Measurements from ENCODE around the gene DAB1. TPM values are rescaled to one million over a fixed set of nuclear protein-coding genes. Genes with fewer than 3 reads are reported as not detected.

DAB1 gene
- total RNA-seq, 1 donor from 2014 or later = 14.6 TPM

GRCh38 chr1:56992318-56993125, 431.3 kb downstream of the DAB1 start:
- Histone ChIP-seq H3K36me3 (no peaks in the 10 kb centered on the region), H3K9ac (no peak overlapping the region), H3K79me2 (ENCODE audit: low read depth) (no peaks in the 10 kb centered on the region), H3K4me2 (no peak overlapping the region), H3K4me3 (no peak overlapping the region), H3F3A (ENCODE audit: low read depth) (no peaks in the 10 kb centered on the region), H3K4me1 (peaks cover 14% of the 10 kb centered on the region), H2AFZ (replicated peaks) (no peak overlapping the region), H4K20me1 (ENCODE audit: low read depth) (no peaks in the 10 kb centered on the region), H3K9me3 (ENCODE audit: low read depth) (no peaks in the 10 kb centered on the region), H3K27ac (no peak overlapping the region), H3K27me3 (no peaks in the 10 kb centered on the region)
- no peak for DNase-seq (ENCODE audit: low spot score)
- H3K9me3 Mint-ChIP-seq = no peaks in the 10 kb centered on the region
- TF ChIP-seq EZH2phosphoT487 (IDR thresholded peaks at IDR 0.05) (no peak), EZH2 (IDR thresholded peaks at IDR 0.05) (no peak), CTCF (IDR thresholded peaks at IDR 0.05) (no peak)
- H3K36me3 Mint-ChIP-seq = peaks cover 3% of the 10 kb centered on the region
- peaks cover 4% of the 10 kb centered on the region for H3K4me1 Mint-ChIP-seq
- no peak overlapping the region for H3K27ac Mint-ChIP-seq
- H3K27me3 Mint-ChIP-seq (ENCODE audit: insufficient read depth, low read depth) = peaks cover 3% of the 10 kb centered on the region
- no peak overlapping the region for H3K4me3 Mint-ChIP-seq

- no peaks in the 10 kb centered on the region for H3K27me3 ChIP-seq
- Mint-ChIP-seq H3K4me1 (peaks cover 4% of the 10 kb centered on the region), H3K27ac (no peak overlapping the region), H3K27me3 (ENCODE audit: insufficient read depth, low read depth) (peaks cover 3% of the 10 kb centered on the region), H3K36me3 (no peaks in the 10 kb centered on the region), H3K9me3 (no peaks in the 10 kb centered on the region), H3K4me3 (no peak overlapping the region)
- no peak overlapping the region for H3K4me3 ChIP-seq
- H3K36me3 ChIP-seq = no peaks in the 10 kb centered on the region
- no peak overlapping the region for H3K9ac ChIP-seq
- peaks cover 14% of the 10 kb centered on the region for H3K4me1 ChIP-seq
- no peak overlapping the region for H2AFZ ChIP-seq (replicated peaks)
- H3K9me3 ChIP-seq (ENCODE audit: low read depth) = no peaks in the 10 kb centered on the region
- no peak for TF ChIP-seq EZH2phosphoT487 (IDR thresholded peaks at IDR 0.05)
- TF ChIP-seq CTCF (IDR thresholded peaks at IDR 0.05) = no peak
- no peak for TF ChIP-seq EZH2 (IDR thresholded peaks at IDR 0.05)
- H3F3A ChIP-seq (ENCODE audit: low read depth) = no peaks in the 10 kb centered on the region
- no peak overlapping the region for H3K27ac ChIP-seq
- no peaks in the 10 kb centered on the region for H3K79me2 ChIP-seq (ENCODE audit: low read depth)
- no peak overlapping the region for H3K4me2 ChIP-seq
- no peaks in the 10 kb centered on the region for H4K20me1 ChIP-seq (ENCODE audit: low read depth)
- no peak for DNase-seq (ENCODE audit: low spot score)
Observed at GRCh38 chr1:56991576-56991975, 432.3 kb downstream of the DAB1 start.

GRCh38 chr1:56986397-56986796, 437.5 kb downstream of the DAB1 start:
- Histone ChIP-seq H4K20me1 (ENCODE audit: low read depth) (no peaks in the 10 kb centered on the region), H3K27me3 (no peaks in the 10 kb centered on the region), H3K4me2 (no peak overlapping the region), H3K9me3 (ENCODE audit: low read depth) (no peaks in the 10 kb centered on the region), H3K27ac (no peak overlapping the region), H3K79me2 (ENCODE audit: low read depth) (no peaks in the 10 kb centered on the region), H3K9ac (no peak overlapping the region), H3K36me3 (no peaks in the 10 kb centered on the region), H3F3A (ENCODE audit: low read depth) (no peaks in the 10 kb centered on the region), H3K4me1 (no peaks in the 10 kb centered on the region), H2AFZ (replicated peaks) (no peak overlapping the region), H3K4me3 (no peak overlapping the region)
- Mint-ChIP-seq H3K4me3 (no peak overlapping the region), H3K4me1 (no peaks in the 10 kb centered on the region), H3K27me3 (ENCODE audit: insufficient read depth, low read depth) (no peaks in the 10 kb centered on the region), H3K27ac (no peak overlapping the region), H3K9me3 (no peaks in the 10 kb centered on the region), H3K36me3 (no peaks in the 10 kb centered on the region)
- no peak for DNase-seq (ENCODE audit: low spot score)
- TF ChIP-seq EZH2phosphoT487 (IDR thresholded peaks at IDR 0.05) (no peak), CTCF (IDR thresholded peaks at IDR 0.05) (no peak)

Data from neural progenitor cell (in vitro differentiated cells).